NCI-H1105 treated with DMSO at 0.1 percent for 48 hours (cell line): ENCODE measurements around the gene SIGLEC1.

Source experiments
- DNase-seq: peaks from one replicate; lab custom pipeline; 2025; lab: John Stamatoyannopoulos, UW

The SIGLEC1 gene

GRCh38 chr20:3701061-3701998, 11.1 kb downstream of the SIGLEC1 start:
- no peak for DNase-seq

DNA sequence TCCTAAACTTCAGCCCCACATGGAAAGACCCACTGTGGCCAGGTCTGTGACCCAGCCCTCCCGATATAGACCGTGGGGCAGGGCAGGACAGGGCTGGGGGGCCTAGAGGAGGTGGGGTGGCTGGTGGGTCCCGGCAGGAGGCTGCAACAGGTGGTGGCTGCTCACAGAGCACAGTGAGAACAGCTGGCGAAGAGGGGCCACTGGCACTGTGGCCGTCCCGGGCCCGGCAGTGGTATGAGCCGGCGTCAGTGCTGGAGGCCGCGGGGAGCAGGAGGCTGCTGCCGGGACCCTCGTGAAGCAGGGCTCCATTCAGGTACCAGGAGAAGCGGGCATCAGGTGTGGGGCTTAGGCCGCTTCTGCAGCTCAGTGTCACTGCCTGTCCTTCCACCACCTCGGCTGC, 13.4 kb downstream of the SIGLEC1 start:
- no peak for DNase-seq

- no peak for DNase-seq
Measured at GRCh38 chr20:3698591-3699001, 13.8 kb downstream of the SIGLEC1 start.

GRCh38 chr20:3697588-3698305, 14.7 kb downstream of the SIGLEC1 start:
- DNase-seq, result no peak

DNA sequence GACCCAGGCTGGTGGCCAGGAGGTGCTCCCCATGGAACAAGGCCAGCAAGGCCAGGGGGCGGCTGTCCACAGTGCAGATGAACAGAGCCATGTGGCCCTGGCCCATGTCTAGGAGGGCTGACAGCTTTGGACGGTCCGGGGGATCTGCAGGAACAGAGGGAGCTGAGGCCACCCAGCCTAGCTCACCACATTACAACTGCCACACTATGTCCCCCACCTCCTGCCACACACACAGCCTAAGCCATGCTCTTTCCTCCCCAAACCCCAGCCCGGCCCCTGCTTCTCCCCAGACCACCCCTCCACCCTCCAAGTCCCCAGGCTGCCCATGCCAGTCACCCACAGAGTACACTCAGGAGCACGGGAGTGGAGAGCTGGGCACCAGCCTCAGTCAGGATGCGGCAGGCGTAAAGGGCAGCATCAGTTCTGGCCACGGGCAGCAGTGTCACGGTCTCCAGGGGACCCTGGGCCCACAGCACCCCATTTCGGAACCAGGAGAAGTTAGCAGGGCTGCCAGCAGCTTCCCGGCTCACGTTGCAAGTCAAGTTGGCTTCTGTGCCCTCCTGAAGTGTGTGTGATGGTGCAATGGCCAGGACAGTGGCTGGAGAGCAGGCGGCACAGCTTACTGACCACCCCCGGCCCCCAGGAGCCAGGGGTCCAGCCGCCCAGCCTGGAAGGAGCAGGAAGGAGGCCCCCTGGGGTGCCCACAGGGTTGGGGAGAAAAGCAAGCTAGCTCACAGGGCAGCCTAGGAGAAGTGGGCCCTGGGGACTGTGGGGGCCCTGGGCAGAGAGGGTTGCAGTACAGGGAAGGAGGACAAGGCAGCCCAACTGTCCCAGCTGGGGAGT, 15.4 kb downstream of the SIGLEC1 start:
- no peak for DNase-seq

GRCh38 chr20:3696200-3696599, 16.2 kb downstream of the SIGLEC1 start:
- no peak for DNase-seq

DNA sequence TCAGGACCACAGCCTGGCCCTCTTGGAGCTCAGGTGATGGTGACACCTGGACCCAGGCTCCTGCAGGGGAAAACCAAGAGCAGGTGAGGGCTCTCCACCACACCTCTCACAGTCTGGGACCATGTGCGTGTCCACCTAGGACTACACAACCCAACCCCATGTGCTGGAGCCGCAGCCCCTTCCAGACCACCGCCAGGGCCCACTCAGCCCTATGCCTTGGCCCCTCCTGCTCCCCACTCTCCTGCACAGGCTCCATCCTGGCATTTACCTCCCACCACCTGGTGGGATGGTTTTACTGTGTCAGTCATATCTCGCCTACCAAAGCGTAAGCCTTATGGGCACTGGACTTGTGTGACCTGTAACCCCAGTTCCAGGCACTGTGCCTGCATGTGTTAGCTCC, 17.5 kb downstream of the SIGLEC1 start:
- no peak for DNase-seq

DNA sequence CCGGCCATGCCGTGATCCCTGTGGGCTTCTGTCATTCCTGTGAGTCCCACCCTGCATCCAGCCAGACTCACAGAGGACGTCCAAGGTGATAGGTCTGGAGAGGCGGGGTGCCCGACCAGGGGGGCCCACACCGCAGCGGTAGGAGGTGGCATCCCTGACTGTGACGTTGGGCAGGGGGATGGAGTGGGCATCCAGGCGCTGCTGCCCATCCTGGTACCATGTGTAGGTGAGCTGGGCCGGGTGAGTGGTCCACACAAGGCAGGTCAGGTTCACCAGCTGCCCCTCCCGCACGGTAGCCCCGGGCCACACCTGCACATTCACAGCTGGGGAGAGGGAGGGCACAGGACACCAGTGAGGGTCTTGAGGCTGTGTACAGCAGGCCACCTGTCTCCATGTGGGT, 19.0 kb downstream of the SIGLEC1 start:
- DNase-seq, result no peak

DNA sequence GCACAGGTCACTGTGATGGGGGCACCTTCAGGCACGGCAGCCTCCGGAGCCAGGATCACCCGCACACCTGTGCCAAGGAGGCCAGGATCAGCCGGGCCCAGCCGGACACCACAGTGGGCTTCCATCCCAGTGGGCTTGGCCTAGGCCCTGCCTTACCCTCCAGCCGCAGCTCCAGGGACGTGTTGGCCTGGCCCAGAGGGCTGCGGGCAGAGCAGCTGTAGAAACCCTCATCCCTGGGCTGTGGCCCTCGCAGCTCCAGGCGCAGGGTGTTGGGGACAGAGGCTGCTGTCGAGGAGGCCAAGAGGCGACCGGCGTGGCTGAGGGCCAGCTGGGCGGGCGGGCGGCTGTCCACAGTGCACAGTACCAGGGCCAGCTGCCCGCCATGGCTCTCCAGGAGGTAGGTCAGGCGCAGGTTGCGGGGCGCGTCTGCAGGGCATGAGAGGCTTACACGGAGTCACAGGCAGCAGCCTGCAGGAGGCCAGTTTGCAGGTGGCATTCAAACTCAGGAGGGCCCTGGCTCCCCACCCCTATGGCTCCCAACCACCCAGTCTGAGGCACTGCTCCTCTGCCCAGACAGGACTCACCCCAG, 19.6 kb downstream of the SIGLEC1 start:
- no peak for DNase-seq

- no peak for DNase-seq
Measured at GRCh38 chr20:3691897-3692296, 20.5 kb downstream of the SIGLEC1 start.

DNA sequence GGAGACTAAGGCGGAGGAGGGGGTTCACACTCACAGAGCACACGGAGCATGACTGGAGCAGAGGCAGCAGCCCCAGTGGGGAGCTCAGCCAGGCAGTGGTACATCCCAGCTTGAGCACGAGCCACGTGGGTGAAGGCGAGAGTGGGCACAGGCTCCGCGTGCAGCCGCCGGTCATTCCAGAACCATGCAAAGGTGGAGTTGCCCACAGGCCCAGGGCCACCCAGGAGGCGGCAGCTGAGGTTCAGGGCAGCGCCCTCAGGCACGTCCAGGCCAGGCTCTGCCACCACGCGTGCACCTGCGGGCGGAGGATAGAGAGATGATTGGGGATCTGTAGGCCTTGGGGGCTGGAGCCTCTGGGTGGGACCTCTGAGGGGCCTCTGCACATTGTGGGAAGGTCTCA, 21.1 kb downstream of the SIGLEC1 start:
- DNase-seq, result no peak

DNA sequence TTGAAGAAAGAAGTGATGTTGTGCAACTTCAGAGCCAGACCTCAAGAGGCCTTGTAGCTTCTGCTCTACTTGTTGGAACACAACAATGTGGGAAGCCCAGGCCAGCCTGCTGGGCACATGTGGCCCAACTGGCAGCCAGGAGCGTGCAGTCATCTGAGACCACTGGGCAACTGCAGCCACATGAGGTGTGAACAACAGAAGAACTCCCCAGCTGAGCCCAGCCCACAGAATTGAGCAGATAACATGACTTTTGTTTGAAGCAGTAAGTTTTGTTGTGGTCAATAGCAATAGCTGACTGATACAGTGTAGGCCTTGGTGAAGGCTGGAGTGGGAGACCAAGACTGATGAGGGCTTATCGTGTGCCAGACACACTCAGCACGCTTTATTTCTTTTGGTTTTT, 22.0 kb downstream of the SIGLEC1 start:
- no peak for DNase-seq

DNA sequence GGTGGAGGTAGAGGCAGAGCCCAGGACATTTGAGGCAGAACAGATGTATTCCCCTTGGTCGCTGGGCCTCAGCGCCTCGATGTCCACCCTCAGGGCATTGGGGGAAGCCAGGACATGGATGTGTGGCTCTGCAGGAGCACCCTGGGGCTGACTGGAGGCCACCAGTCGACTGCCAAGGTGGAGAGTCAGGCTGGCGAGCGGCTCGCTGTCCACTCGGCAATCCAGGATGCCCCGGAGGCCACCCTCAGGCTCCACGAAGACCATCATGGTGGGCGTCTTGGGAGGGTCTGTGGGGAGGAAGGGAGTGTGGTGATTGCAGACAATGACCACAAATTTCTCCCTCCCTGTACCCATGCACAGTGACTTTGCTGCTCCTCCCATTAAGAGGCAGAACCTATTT, 22.4 kb downstream of the SIGLEC1 start:
- DNase-seq, result no peak

DNA sequence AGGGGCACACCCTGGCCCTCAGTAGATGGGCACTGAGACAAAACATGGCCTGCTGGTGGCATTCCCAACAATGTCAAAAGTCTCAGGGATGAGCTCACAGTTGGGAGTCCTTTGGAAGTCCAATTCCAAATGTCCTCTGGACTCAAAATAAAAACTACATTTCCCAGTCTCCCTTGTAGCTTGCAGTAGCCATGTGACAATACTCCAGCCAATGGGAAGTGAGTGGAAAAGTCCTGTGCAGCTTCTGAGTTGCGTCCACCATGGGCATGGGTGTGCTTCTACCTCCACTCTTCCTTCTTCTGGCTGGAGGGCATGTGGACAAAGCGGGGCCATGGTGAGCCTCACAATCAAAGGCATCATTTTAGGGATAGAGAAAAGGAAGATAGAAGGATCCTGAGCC, 24.7 kb downstream of the SIGLEC1 start:
- DNase-seq, result peak; percentile 9

- DNase-seq, result no peak
Measured at GRCh38 chr20:3686867-3687321, 25.5 kb downstream of the SIGLEC1 start.

GRCh38 chr20:3686421-3686820, 26.0 kb downstream of the SIGLEC1 start:
- DNase-seq, result no peak

- DNase-seq, result no peak
Measured at GRCh38 chr20:3685341-3685740, 27.1 kb downstream of the SIGLEC1 start.

DNA sequence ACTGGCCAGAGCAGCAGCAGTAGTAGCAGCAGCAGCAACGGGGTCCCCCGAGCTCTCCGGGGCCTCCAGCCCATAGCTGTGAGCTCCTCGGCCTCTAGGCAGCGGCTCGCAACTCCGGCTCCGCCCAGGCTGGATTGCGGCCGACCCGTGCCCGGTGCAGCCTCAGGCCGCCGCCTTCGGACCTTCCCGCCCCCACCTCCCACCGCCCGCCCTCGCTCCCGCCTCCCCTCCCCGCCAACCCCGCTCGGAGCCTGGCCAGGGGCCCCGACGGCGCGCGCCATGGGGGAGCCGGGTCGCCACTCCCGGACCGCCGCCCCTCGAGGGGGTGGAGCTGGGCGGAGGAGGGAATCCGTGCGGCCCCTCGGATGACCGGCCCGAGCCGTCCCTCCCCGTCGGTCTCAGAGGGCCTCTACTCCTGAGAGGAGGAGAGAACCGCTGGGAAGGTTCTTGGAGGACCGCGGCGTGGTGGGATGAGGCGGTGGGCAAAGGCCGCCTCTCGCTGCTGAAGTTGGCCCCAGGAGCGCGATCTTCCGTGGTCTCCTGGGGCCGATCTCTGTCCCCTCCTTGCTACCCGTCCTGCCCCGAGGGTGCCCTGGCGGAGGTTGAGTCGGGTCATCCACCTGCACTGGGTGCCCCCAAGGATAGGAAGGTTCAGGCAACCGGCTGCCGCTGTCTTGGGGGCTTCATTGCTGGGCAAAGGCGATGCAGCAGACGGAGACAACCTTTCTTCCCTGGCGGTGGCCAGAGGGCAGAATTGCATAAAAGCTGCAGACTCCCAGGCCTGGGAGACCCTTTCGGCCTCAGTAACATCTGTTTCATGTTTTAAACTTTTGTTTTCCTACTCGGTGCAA, 30.2 kb downstream of the SIGLEC1 start, which contains the start of gene ADAM33:
ADAM33 (minus strand) TSS at position 80 of the 851 bp plus-strand sequence; CDS start at position 74, 6 bp downstream.
- DNase-seq, result no peak

- DNase-seq, result no peak
Measured at GRCh38 chr20:3681352-3681930, 31.0 kb downstream of the SIGLEC1 start.

DNA sequence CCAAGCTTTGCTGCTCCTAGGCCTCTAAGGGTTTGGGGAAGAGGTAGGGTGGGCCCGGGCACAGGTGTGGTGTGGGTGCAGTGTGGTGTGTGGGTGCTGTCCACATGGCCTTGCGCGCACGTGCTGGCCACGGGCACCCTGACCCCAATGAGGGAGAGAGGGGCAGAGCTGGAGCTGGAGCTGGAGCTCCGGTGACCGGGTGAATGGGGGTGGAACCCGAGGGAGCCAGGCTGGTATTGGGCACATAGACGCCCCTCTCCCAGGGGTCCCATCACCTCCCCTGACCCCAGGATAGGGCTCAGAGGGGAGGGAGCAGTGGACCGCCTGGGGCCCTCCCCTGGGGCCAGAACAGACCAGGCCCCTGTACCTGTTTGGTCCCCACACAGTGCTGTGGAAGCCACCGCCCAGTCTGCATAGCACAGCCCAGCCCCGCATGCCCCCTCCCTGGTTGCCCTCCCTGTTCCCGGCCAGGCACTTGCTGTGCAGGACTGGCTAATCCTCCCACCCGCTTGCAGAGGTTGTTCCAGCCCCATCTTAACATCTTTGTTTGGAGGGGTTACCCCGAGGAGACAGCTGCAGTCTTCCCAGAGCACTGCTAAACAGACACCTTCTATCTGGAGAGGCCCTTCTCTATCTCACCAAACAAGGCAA, 31.6 kb downstream of the SIGLEC1 start:
- no peak for DNase-seq
